ENCODE measurements around the gene TRIP10.

The TRIP10 gene

GRCh38 chr19:6728346-6728745 is 11.1 kb upstream of the TRIP10 start:
- no peak for DNase-seq (ENCODE audit: low read depth)

DNA sequence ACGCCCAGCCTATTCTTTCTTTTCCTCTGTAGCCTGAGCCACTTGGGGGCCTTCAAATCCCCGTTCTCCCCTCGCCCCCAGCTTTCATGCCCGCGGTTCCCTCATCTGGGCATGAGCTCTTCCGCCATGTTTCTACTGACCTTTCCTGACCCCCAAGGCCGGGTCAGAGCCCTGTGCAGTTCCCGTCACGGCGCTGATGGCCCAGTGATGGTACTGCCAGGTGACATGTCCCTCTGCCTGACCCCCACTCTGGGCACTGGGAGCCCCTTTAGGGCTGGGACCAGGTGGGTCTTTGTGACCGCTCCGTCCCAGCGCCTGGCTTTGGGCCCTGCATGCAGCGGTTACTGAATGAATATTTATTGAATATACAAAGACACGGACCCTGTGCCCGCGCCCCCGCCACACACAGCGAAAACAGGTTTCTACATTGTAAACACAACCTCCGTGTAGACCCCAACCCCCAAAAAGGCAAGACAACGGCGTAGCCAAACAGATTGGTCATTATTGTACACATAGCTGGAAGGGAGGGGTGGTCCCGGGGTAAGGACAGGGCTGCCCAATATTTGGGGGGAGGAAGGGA is 9.8 kb upstream of the TRIP10 start:
- DNase-seq (ENCODE audit: low read depth), result no peak

DNA sequence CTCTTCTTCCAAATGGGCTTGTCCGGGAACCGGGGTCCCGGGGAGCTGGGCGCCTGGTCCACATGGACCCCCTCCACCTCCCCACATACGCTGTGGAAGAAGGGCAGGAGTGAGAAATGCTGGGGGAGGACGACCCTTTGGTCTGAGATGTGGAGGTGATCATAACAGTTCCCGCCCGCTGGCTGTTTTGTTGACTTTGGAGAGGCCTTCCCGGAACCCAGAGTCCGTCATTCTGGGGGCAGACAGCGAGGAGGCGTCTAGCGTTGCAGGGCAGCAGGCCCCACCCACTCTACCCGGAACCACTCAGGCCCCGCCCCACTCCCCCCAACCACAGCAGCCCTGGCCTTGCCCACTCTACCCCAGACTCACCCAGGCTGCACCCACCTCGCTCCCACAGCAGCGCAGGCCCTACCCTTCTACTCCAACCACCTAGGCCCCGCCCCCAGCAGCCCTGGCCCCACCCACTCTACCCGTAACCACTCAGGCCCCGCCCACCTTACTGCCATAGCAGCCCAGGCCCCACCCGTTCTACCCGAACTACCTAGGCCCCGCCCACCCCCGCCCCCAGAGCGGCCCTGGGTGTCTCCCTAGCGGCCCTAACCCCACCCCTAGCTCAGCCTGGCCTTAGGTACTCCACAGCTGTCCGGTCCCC is 9.2 kb upstream of the TRIP10 start:
- DNase-seq (ENCODE audit: low read depth), result no peak

DNA sequence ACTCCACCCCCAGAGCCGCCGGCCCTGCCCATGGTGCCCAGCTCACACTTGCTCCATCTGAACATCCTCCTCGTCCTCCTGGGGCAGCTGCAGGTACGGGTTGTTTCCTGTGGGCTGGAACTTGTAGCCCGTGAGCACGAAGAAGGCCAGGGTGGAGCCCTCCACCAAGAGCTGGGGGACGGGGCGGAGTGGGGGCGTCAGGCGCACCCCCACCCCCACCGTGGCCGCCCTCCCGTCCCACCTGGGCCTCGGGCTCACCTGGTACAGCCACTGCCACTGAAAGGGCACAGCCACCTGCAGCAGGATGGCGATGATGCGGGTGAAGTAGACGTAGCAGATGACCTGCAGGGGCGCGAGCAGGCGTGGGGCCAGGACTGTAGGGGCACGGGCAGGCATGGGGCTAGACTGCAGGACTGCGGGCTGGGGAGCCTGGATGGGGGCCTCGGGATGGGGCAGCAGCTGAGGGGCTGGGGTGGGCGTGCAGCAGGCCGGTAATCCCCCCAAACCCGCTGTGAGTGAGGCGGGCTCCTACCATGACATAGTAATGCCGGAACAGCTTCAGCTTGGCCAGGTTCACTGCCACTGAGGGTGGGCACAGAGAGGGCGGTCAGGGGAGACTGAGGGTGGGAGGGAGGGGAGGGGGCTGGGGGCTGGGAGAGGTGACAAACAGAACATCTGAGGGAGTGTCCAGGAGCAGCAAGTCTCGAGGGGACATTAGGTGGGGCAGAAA is 8.4 kb upstream of the TRIP10 start:
- DNase-seq (ENCODE audit: low read depth), result no peak

DNA sequence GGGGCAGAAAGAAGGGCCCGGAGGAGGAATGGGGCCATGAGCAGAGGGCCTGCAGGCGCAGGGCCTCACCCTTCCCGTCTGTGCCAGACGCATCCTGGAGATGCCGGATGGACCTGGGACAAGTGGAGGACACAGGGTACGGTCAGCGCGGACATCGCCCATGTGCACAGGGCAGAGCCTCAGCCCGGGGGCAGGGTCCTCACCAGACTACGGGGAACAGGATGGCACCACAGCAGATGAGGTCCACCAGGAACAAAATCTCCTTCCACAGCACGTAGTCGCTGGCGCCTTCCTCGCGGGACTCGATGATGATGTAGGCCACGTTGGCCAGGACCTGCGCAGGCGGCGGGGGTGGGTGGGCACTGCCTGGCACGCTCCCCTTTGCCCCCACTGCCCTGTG is 7.7 kb upstream of the TRIP10 start:
- no peak for DNase-seq (ENCODE audit: low read depth)

DNA sequence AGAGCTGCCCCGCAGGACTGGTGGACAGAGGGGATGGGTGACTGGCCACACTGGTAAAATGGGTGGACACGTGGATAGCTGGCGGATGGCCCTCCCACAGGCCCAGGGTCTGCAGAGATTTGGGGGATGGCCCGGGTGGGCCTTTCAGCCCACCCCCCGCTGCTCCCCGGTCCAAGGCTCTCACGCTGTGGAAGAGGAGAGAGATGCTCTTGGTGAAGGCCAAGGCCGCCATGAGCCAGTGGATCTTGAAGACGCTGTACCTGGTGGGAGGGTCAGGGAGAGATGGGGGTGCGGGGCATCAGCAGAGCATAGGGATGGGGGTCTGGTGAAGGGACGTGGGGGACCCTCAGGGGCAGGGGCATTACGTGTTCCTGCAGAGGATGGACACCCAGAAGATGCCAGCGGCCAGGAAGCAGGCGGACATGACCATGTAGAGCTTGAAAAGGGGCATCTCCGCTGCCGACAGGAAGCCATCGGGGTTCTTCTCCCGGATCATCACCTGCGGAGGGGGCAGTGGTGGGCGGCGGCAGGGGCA is 6.6 kb upstream of the TRIP10 start:
- no peak for DNase-seq (ENCODE audit: low read depth)

DNA sequence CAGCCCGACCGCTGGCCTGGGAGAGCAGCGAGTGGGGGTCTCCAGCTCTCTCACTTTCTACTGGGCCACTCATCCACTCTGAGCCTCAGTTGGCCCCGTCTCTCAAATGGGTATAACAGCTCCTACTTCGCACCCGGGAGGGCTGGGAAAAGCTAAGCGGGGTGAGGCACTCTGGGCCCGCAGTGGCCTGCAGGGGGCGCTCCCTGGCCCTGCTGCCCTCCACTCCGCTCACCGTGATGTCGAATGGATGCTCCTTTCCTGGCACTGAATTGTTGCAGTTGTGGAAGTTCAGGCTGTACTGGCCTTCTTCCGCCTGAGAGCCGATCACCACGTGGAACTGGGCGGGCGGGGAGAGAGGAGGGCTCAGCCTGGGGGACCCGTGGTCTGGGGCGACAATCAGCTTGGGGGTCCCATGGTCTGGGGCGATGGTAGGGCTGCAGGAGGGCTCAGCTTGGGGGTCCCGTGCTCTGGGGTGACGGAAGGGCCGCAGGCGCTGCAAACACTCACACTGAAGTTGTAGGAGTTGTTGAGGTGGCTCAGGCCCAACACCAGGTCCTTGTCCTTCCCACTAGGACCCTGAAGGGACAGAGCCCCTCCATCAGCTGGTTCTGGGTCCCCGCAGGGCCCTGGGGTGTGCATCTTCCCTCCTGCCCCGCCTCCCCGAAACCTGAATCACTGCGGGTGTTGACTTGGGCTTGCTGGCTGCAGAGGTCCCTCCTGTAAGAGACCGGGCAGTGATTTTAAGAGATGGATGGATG is 6.0 kb upstream of the TRIP10 start:
- no peak for DNase-seq (ENCODE audit: low read depth)

- DNase-seq (ENCODE audit: low read depth), result no peak
Measured at GRCh38 chr19:6734096-6734696, 5.3 kb upstream of the TRIP10 start.

DNA sequence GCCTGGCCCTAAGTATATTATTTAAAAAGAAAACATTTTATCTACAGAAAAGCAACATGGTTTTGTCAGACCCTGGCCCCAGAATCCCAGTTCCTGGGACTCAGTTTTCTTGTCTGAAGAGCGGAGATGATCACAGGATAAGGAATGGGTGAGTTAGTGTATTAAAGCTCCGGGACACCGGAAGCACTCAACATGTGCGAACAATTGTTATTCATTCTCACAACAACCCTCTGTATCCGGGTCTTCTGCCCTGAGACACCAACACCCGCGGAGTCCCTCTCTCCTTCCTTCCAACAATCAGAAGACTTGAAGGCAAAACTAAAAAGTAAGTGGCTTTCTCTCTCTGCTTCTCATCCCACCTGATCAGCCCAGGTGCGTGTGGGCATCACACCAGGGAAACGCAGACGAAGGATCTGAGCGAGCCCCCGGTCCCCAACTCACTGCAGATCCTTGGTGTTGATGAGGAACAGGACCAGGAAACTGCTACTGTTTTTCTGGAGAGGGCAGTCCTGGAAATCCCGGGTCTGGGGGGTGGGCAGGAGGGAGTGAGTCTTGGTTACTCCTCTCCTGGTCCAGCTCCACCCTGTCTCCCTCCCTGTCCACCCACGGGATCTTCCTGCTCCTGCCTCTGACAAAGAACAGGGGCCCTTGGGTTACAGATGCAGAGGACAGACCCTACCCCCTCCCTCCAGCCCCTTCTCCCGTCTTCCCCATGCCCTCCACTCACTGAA is 4.1 kb upstream of the TRIP10 start:
- DNase-seq (ENCODE audit: low read depth), result no peak

DNA sequence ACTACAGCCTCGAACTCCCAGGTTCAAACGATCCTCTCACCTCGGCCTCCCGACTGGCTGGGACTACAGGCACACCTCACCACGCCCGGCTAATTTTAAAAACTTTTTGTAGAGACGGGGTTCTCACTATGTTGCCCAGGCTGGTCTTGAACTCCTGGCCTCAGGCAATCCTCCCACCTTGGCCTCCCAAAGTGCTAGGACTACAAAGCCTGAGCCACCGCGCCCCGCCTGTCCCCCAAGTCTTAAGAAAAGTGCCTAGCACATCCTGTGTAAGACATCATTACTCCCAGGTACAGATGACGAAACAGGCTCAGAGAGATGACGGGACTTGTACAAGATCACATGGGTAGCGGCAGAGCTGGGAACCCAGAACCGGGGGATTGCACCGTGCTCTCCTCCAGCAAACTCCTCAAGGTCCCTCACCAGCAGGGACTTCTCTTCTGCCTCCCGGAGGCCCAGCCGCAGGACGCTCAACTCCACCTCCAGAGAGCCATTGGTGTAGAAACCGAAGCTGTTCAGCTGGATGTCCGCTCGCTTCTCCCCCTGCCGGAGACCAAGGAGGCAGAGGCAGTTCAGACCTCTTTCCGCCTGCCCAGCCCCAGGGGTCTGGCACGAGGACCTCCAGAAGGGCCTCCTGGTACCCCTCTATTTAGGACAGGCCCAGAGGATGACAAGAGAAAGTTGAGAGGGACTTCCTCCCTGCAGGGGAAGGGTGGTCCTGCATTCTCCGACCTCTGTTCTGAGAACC is 3.1 kb upstream of the TRIP10 start:
- DNase-seq (ENCODE audit: low read depth), result peak; percentile 68

DNA sequence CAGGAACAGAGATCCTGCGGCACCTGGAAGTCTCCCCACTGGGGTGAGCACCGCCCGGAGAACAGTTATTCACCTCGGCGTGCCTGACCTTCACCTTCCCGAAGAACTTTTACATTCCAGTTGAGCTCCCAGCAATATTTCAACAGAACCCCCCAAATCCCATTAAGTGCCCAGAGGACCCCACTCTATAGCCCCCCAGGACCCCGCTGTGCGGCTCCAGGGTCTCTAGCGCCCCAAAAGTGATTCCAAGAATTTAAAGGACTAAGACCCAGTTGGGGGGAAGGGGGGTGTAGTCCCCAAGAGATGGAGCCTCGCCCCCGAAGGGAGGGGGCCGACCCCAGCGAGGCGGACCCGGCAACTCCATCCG is 2.6 kb upstream of the TRIP10 start:
- no peak for DNase-seq (ENCODE audit: low read depth)

DNA sequence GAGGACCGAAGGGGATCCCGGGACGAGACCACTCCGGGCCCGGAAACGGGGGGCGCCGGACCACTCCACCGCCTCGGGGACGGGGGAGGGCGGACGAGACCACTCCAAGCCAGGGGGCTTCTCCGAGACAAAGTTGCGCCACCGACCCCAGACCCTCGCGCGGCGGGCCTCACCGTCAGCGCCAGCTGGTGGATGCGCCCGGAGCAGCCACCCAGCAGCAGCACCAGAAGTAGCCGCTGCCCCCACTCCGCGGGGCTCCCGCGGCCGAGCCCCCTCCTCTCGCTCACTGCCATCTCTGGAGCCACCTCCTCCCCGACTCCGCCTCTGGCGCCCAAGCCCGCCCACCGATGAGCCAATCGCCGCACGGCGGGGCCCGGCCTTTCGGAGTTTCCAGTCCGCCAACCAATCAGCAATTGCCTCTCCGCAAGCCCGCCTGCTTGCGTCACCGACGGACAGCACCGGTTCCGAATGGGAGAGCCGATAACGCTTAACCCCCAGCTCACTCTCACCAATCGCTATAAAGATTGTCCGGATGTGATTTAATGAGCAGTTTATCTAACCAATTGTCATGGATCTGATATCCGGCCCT is 2.1 kb upstream of the TRIP10 start, which contains the start of gene GPR108:
TSS of gene GPR108 (minus strand) at position 297 of the 589 bp plus-strand sequence. CDS start at position 293, 4 bp downstream.
- peak; percentile 100 for DNase-seq (ENCODE audit: low read depth)

- peak; percentile 49 for DNase-seq (ENCODE audit: low read depth)
Measured at GRCh38 chr19:6737873-6738786, 1.4 kb upstream of the TRIP10 start.

- DNase-seq (ENCODE audit: low read depth), result no peak
Measured at GRCh38 chr19:6738787-6739389, 592 bp upstream of the TRIP10 start.

DNA sequence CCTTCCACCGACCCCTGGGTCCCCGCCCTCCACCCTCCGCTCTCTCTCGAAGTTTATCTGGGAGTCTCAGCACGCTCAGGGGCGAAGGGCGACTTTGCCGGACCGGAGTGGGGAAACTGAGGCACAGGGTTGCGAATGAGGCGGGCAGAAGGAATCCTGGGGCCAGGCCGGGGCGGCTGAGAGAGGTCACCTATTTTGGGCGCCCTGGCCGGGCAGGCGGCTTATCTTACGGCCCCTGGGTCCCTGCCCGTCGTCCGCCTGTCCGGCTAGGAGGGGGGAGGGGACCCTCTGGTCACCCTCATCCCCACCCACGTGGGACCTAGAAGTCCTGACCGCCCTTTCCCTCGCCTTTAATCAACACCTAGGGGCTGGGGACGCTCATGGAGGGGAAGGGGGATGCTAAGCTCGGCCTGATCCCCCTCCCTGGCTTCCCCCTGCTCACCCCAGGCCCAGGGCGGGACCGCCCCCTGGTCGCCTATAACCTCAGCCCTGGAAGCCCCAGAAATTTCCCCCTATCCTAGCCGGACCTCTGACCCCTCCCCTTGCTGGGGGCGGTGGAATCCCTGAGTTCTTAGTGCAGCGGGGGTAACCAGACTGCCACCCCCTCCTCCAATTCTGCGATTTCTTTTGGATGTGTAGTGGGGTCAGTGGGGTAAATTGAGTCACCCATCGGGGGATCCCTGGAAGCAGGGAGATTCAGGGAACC is 556 bp downstream of the TRIP10 start:
- DNase-seq (ENCODE audit: low read depth), result no peak

- DNase-seq (ENCODE audit: low read depth), result no peak
Measured at GRCh38 chr19:6740589-6741343, 1.3 kb downstream of the TRIP10 start.

DNA sequence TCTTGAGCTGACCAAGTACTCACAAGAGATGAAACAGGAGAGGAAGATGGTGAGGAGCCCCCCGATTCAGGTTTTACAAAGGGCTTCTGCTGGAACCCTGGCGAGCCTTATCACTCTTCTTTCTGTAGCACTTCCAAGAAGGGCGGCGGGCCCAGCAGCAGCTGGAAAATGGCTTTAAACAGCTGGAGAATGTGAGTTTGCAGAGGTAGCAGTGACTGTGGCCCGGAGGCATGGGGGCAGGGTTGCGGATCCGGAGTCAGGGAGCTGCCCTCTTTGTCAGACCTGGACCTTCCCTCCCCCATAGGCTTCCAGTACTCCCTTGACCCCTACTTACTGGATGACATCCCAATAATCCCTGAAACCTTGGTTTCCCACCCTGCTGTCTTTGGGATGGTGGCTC is 3.6 kb downstream of the TRIP10 start:
- DNase-seq (ENCODE audit: low read depth), result no peak

All from non-pigmented ciliary epithelial cell (primary cell).